Right atrium auricular region (tissue), 2 donors: ENCODE data around the gene MCF2L2. TPM values are rescaled to one million over a fixed set of nuclear protein-coding genes. Genes with fewer than 3 reads are reported as not detected.

ENCODE experiments used
- DNase-seq: peaks from one replicate; pipeline ENCODE4 v3.0.0-alpha.2; 2019; ENCODE audit warnings: low spot score
- H3K27ac ChIP-seq, 2 donors: fragments of 200-600 bp; sonication (generic); 1 replicate in 1 of 2; 2 replicates in 1 of 2; pipeline ENCODE4 v1.5.1; 2016 to 2019
- H3K27me3 ChIP-seq, 2 donors: fragments of 200-600 bp; sonication (generic); one replicate each; pipeline versions ENCODE4 v1.5.1 to v1.6.0; 2017 to 2019
- H3K36me3 ChIP-seq: fragments of 200-600 bp; sonication (generic); one replicate; pipeline ENCODE4 v1.5.1; 2016
- H3K4me1 ChIP-seq, 2 donors: fragments of 200-600 bp; sonication (generic); one replicate each; pipeline versions ENCODE4 v1.5.1 to v1.6.0; 2017 to 2019
- H3K4me3 ChIP-seq, 2 donors: fragments of 200-600 bp; sonication (generic); 1 replicate in 1 of 2; 2 replicates in 1 of 2; pipeline ENCODE4 v1.5.1; 2017 to 2019; ENCODE audit warnings: mild to moderate bottlenecking in 1 of 2, moderate library complexity in 1 of 2
- H3K9me3 ChIP-seq, 2 donors: fragments of 200-600 bp; sonication (generic); one replicate each; pipeline ENCODE4 v1.5.1; 2019
- CTCF ChIP-seq, 2 donors: fragments of 200-600 bp; sonication (generic); IDR thresholded peaks; one replicate each; pipeline ENCODE4 v1.5.1; 2019; ENCODE audit warnings: antibody characterized with exemption in 2 of 2
- total RNA-seq, 2 donors: library from RNA; depleted of rRNA; stranded (reverse); fragments of >200 nt; gene quantifications; one replicate each; pipeline ENCODE4 v1.1.0, GENCODE V29; 2016

MCF2L2 gene
- total RNA-seq, 2 donors from 2014 or later, result 0.08 TPM; not detected in 1

- no peak for TF ChIP-seq CTCF (IDR thresholded peaks at IDR 0.05)
- no peak for DNase-seq
- no peaks in the 10 kb centered on the region for H3K9me3 ChIP-seq
- H3K4me1 ChIP-seq, result no peaks in the 10 kb centered on the region
- no peak overlapping the region for H3K27ac ChIP-seq
- no peaks in the 10 kb centered on the region for H3K27me3 ChIP-seq
- no peak overlapping the region for H3K4me3 ChIP-seq
- no peaks in the 10 kb centered on the region for H3K36me3 ChIP-seq
Measured at GRCh38 chr3:183193762-183194689, 234.4 kb downstream of the MCF2L2 start.

GRCh38 chr3:183192650-183193300, 235.6 kb downstream of the MCF2L2 start:
- H3K4me1 ChIP-seq, result no peaks in the 10 kb centered on the region
- DNase-seq, result no peak
- no peak overlapping the region for H3K4me3 ChIP-seq
- no peaks in the 10 kb centered on the region for H3K36me3 ChIP-seq
- no peak for TF ChIP-seq CTCF (IDR thresholded peaks at IDR 0.05)
- H3K27ac ChIP-seq, result no peak overlapping the region
- no peaks in the 10 kb centered on the region for H3K9me3 ChIP-seq
- no peaks in the 10 kb centered on the region for H3K27me3 ChIP-seq

- Histone ChIP-seq H3K4me1 (no peaks in the 10 kb centered on the region), H3K36me3 (no peaks in the 10 kb centered on the region), H3K9me3 (no peaks in the 10 kb centered on the region), H3K27ac (no peak overlapping the region), H3K4me3 (no peak overlapping the region), H3K27me3 (no peaks in the 10 kb centered on the region)
- no peak for DNase-seq
- TF ChIP-seq CTCF (IDR thresholded peaks at IDR 0.05), result no peak
Measured at GRCh38 chr3:183189641-183190040, 238.8 kb downstream of the MCF2L2 start.

- H3K4me1 ChIP-seq, result no peaks in the 10 kb centered on the region
- no peak overlapping the region for H3K4me3 ChIP-seq
- no peaks in the 10 kb centered on the region for H3K36me3 ChIP-seq
- H3K27ac ChIP-seq, result no peak overlapping the region
- H3K9me3 ChIP-seq, result no peaks in the 10 kb centered on the region
- H3K27me3 ChIP-seq, result no peaks in the 10 kb centered on the region
- TF ChIP-seq CTCF (IDR thresholded peaks at IDR 0.05), result peak in 1 of 2 donors; percentile 49
- no peak for DNase-seq
Measured at GRCh38 chr3:183188895-183189462, 239.4 kb downstream of the MCF2L2 start.

- no peak overlapping the region for H3K27ac ChIP-seq
- no peak overlapping the region for H3K4me3 ChIP-seq
- no peaks in the 10 kb centered on the region for H3K27me3 ChIP-seq
- H3K4me1 ChIP-seq, result no peaks in the 10 kb centered on the region
- H3K36me3 ChIP-seq, result no peaks in the 10 kb centered on the region
- H3K9me3 ChIP-seq, result no peaks in the 10 kb centered on the region
- TF ChIP-seq CTCF (IDR thresholded peaks at IDR 0.05), result no peak
- no peak for DNase-seq
Measured at GRCh38 chr3:183185696-183186095, 242.7 kb downstream of the MCF2L2 start.
